Breast epithelium (tissue), 3 donors: Measurements from ENCODE around the gene ANKRD24.
A peak's percentile ranks its signal among the peaks of the same experiment; 100 is the strongest.

Experiments
- POLR2AphosphoS5 ChIP-seq, 3 donors: sonication (generic); formaldehyde crosslinking; IDR thresholded peaks; one replicate each; pipeline ENCODE4 v1.6.1; 2017; ENCODE audit warnings: antibody characterized with exemption in 3 of 3
- TF ChIP-seq, protein P1 (sequence below), 3 donors: fragments of 450-650 bp; IDR thresholded peaks; one replicate each; pipeline ENCODE4 v1.5.1; 2016 to 2017; ENCODE audit warnings: antibody characterized with exemption in 3 of 3, mild to moderate bottlenecking in 3 of 3, moderate library complexity in 3 of 3

DNA sequence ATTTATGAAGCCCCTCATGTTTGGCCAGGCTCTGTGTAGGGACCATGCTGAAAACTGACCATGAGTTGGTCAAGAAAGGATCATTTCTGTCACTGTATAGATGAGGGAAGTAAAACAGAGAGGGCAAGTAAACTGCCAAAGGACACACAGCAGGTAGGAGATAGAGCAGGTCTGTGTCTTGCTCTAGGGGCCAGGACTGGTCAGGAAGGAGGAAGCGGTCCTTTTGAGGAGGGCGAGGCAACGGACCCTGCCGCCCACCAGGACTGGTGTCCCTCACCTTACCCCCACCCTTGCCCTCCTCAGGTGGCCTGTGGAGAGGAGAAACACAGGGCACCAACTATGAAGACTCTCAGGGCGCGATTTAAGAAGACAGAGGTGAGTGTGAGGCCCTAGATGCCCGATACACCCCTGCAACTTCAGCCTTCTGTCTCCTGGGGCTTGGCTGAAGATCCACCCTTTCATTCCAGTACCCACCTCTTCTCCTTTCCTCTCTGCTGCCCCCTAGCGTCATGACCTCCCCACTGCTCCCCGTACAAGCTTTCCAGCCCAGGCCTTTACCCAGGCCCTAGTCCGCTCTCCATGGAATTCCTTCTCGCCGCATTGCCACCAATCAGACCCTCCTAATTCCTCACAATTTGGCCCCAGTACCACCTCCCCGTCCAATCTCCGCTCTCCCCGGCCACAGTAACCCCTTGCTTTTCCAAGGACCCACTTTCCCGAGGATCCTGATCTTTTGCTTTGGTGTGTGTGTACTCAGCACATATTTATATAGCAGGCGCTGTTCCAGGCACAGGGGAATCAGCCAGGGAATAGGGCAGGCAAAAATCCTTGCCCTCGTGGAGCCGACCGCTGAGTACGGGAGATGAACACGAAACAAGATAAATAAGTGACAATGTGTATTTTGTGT, 3.9 kb downstream of the ANKRD24 start:
- no peak for TF ChIP-seq POLR2AphosphoS5 (IDR thresholded peaks at IDR 0.05)
- TF ChIP-seq, protein P1, sequence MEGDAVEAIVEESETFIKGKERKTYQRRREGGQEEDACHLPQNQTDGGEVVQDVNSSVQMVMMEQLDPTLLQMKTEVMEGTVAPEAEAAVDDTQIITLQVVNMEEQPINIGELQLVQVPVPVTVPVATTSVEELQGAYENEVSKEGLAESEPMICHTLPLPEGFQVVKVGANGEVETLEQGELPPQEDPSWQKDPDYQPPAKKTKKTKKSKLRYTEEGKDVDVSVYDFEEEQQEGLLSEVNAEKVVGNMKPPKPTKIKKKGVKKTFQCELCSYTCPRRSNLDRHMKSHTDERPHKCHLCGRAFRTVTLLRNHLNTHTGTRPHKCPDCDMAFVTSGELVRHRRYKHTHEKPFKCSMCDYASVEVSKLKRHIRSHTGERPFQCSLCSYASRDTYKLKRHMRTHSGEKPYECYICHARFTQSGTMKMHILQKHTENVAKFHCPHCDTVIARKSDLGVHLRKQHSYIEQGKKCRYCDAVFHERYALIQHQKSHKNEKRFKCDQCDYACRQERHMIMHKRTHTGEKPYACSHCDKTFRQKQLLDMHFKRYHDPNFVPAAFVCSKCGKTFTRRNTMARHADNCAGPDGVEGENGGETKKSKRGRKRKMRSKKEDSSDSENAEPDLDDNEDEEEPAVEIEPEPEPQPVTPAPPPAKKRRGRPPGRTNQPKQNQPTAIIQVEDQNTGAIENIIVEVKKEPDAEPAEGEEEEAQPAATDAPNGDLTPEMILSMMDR (IDR thresholded peaks at IDR 0.05) = peak; percentile 10 to 43 (median 31)
